ENCODE measurements around the gene ZNG1F.
"Not testable (repeated sequence)": the region's sequence is repeated elsewhere in the genome, so short reads cannot be mapped to it uniquely, and the experiment has no call there.

DNA sequence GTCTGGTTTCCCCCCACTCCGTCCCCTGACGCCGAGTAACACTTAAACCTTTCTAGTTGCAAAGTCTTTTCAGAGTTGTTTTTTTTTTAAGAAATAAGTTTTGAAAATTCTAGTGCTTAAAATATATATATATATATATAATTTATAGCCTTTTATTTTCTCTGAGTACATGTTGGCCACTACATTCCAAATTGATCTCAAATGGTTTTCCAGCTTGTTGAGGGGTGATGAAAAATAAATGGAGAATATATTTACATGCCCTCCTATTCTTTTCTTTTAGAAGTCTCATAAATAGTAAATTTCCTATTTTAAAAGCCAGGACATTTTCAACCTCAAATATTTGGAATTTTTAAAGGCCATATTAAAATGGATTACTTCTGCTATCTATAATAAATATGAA, 63.2 kb downstream of the ZNG1F start:
- not testable (repeated sequence) for TF ChIP-seq ESRRA (IDR thresholded peaks at IDR 0.05; ENCODE audit: borderline replicate concordance, low read depth); EZH2 (IDR thresholded peaks at IDR 0.05; ENCODE audit: borderline replicate concordance, low read depth, low read length); EGR1 (conservative IDR thresholded peaks at IDR 0.05); JUNB (CRISPR knock-in tag; conservative IDR thresholded peaks at IDR 0.05); YY1 (IDR thresholded peaks at IDR 0.05; ENCODE audit: borderline replicate concordance in 1 of 3, control insufficient read depth in 1 of 3, extremely low read depth in 1 of 3, insufficient read depth in 3 of 3, insufficient read length in 1 of 3, insufficient replicate concordance in 2 of 3, low read depth in 1 of 3, low read length in 2 of 3); ELF1 (tag; IDR thresholded peaks at IDR 0.05); POLR2A (conservative IDR thresholded peaks at IDR 0.05); JUND (IDR thresholded peaks at IDR 0.05; ENCODE audit: borderline replicate concordance, low read depth, low read length); JUND (tag; IDR thresholded peaks at IDR 0.05; ENCODE audit: borderline replicate concordance, low read depth, low read length)
- TF ChIP-seq, protein P1, sequence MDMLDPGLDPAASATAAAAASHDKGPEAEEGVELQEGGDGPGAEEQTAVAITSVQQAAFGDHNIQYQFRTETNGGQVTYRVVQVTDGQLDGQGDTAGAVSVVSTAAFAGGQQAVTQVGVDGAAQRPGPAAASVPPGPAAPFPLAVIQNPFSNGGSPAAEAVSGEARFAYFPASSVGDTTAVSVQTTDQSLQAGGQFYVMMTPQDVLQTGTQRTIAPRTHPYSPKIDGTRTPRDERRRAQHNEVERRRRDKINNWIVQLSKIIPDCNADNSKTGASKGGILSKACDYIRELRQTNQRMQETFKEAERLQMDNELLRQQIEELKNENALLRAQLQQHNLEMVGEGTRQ (CRISPR knock-in tag; IDR thresholded peaks at IDR 0.05), result not testable (repeated sequence)
- TF ChIP-seq, protein P2, sequence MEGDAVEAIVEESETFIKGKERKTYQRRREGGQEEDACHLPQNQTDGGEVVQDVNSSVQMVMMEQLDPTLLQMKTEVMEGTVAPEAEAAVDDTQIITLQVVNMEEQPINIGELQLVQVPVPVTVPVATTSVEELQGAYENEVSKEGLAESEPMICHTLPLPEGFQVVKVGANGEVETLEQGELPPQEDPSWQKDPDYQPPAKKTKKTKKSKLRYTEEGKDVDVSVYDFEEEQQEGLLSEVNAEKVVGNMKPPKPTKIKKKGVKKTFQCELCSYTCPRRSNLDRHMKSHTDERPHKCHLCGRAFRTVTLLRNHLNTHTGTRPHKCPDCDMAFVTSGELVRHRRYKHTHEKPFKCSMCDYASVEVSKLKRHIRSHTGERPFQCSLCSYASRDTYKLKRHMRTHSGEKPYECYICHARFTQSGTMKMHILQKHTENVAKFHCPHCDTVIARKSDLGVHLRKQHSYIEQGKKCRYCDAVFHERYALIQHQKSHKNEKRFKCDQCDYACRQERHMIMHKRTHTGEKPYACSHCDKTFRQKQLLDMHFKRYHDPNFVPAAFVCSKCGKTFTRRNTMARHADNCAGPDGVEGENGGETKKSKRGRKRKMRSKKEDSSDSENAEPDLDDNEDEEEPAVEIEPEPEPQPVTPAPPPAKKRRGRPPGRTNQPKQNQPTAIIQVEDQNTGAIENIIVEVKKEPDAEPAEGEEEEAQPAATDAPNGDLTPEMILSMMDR (IDR thresholded peaks at IDR 0.05 in 2 of 3, conservative IDR thresholded peaks at IDR 0.05 in 1 of 3; ENCODE audit: insufficient read depth in 2 of 3, low read depth in 1 of 3, low read length in 3 of 3), result not testable (repeated sequence)
- TF ChIP-seq, protein P3, sequence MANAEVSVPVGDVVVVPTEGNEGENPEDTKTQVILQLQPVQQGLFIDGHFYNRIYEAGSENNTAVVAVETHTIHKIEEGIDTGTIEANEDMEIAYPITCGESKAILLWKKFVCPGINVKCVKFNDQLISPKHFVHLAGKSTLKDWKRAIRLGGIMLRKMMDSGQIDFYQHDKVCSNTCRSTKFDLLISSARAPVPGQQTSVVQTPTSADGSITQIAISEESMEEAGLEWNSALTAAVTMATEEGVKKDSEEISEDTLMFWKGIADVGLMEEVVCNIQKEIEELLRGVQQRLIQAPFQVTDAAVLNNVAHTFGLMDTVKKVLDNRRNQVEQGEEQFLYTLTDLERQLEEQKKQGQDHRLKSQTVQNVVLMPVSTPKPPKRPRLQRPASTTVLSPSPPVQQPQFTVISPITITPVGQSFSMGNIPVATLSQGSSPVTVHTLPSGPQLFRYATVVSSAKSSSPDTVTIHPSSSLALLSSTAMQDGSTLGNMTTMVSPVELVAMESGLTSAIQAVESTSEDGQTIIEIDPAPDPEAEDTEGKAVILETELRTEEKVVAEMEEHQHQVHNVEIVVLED (CRISPR knock-in tag; IDR thresholded peaks at IDR 0.05), result not testable (repeated sequence)
- TF ChIP-seq, protein P4, sequence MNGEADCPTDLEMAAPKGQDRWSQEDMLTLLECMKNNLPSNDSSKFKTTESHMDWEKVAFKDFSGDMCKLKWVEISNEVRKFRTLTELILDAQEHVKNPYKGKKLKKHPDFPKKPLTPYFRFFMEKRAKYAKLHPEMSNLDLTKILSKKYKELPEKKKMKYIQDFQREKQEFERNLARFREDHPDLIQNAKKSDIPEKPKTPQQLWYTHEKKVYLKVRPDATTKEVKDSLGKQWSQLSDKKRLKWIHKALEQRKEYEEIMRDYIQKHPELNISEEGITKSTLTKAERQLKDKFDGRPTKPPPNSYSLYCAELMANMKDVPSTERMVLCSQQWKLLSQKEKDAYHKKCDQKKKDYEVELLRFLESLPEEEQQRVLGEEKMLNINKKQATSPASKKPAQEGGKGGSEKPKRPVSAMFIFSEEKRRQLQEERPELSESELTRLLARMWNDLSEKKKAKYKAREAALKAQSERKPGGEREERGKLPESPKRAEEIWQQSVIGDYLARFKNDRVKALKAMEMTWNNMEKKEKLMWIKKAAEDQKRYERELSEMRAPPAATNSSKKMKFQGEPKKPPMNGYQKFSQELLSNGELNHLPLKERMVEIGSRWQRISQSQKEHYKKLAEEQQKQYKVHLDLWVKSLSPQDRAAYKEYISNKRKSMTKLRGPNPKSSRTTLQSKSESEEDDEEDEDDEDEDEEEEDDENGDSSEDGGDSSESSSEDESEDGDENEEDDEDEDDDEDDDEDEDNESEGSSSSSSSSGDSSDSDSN (IDR thresholded peaks at IDR 0.05; ENCODE audit: borderline replicate concordance in 1 of 2, low read depth in 2 of 2, low read length in 2 of 2), result not testable (repeated sequence)
- TF ChIP-seq, protein P5, sequence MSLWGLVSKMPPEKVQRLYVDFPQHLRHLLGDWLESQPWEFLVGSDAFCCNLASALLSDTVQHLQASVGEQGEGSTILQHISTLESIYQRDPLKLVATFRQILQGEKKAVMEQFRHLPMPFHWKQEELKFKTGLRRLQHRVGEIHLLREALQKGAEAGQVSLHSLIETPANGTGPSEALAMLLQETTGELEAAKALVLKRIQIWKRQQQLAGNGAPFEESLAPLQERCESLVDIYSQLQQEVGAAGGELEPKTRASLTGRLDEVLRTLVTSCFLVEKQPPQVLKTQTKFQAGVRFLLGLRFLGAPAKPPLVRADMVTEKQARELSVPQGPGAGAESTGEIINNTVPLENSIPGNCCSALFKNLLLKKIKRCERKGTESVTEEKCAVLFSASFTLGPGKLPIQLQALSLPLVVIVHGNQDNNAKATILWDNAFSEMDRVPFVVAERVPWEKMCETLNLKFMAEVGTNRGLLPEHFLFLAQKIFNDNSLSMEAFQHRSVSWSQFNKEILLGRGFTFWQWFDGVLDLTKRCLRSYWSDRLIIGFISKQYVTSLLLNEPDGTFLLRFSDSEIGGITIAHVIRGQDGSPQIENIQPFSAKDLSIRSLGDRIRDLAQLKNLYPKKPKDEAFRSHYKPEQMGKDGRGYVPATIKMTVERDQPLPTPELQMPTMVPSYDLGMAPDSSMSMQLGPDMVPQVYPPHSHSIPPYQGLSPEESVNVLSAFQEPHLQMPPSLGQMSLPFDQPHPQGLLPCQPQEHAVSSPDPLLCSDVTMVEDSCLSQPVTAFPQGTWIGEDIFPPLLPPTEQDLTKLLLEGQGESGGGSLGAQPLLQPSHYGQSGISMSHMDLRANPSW (CRISPR knock-in tag; IDR thresholded peaks at IDR 0.05), result not testable (repeated sequence)

Data from K562 (cell line).